DOHH2 (cell line): ENCODE measurements around the gene DISC1.
"Not testable (repeated sequence)": the region's sequence is repeated elsewhere in the genome, so short reads cannot be mapped to it uniquely, and the experiment has no call there.

Experiments used
- H3F3A ChIP-seq: fragments of 200-600 bp; sonication (generic), shearing (Covaris generic); 2 replicates; pipeline ENCODE4 v1.6.0; 2016; ENCODE audit warnings: antibody characterized with exemption, mild to moderate bottlenecking; ENCODE audit not compliant: control insufficient read depth, insufficient read depth
- H3K27ac ChIP-seq: fragments of 200-600 bp; sonication (generic); 2 replicates; pipeline ENCODE4 v1.5.1; 2014; ENCODE audit warnings: low read depth, mild to moderate bottlenecking, low read length, moderate library complexity
- H3K27me3 ChIP-seq: fragments of 200-600 bp; sonication (generic); 2 replicates; pipeline ENCODE4 v1.6.1; 2014; ENCODE audit warnings: mild to moderate bottlenecking, low read length, mixed read lengths; ENCODE audit not compliant: control insufficient read depth
- H3K36me3 ChIP-seq: fragments of 200-600 bp; sonication (generic); 2 replicates; pipeline ENCODE4 v1.6.1; 2014; ENCODE audit warnings: mild to moderate bottlenecking, low read length, moderate library complexity, mixed read lengths; ENCODE audit not compliant: control insufficient read depth
- H3K4me1 ChIP-seq: fragments of 200-600 bp; sonication (generic); 2 replicates; pipeline ENCODE4 v1.6.1; 2014; ENCODE audit warnings: mild to moderate bottlenecking, low read length, mixed read lengths; ENCODE audit not compliant: control insufficient read depth
- H3K4me2 ChIP-seq: fragments of 200-600 bp; sonication (generic); 2 replicates; pipeline ENCODE4 v1.6.0; 2014; ENCODE audit warnings: mild to moderate bottlenecking, low read length, moderate library complexity
- H3K4me3 ChIP-seq: fragments of 200-600 bp; sonication (generic); 2 replicates; pipeline ENCODE4 v1.5.1; 2014; ENCODE audit warnings: mild to moderate bottlenecking, low read length, mixed read lengths
- H3K79me2 ChIP-seq: fragments of 200-600 bp; sonication (generic); 2 replicates; pipeline ENCODE4 v1.6.1; 2014; ENCODE audit warnings: mild to moderate bottlenecking, low read length, mixed read lengths; ENCODE audit not compliant: control insufficient read depth
- H3K9me2 ChIP-seq: fragments of 200-600 bp; sonication (generic); replicated peaks from 2 replicates; pipeline ENCODE4 v1.6.1; 2014; ENCODE audit warnings: mild to moderate bottlenecking, low read length, mixed read lengths; ENCODE audit not compliant: control insufficient read depth
- H3K9me3 ChIP-seq: fragments of 200-600 bp; sonication (generic); 2 replicates; pipeline ENCODE4 v1.6.1; 2014; ENCODE audit warnings: antibody characterized with exemption, low read length, mixed read lengths; ENCODE audit not compliant: control insufficient read depth, insufficient read depth
- H4K20me1 ChIP-seq: fragments of 200-600 bp; sonication (generic); 2 replicates; pipeline ENCODE4 v1.6.0; 2014; ENCODE audit warnings: low read depth, mild to moderate bottlenecking, antibody characterized with exemption, low read length, moderate library complexity; ENCODE audit not compliant: control insufficient read depth, insufficient read depth
- CTCF ChIP-seq: fragments of 200-600 bp; sonication (generic); IDR thresholded peaks from one replicate; pipeline ENCODE4 v1.5.1; 2014; ENCODE audit warnings: antibody characterized with exemption, mild to moderate bottlenecking, low read depth, low read length; ENCODE audit not compliant: poor library complexity, severe bottlenecking
- EZH2phosphoT487 ChIP-seq: fragments of 200-600 bp; sonication (generic); IDR thresholded peaks from 2 replicates; pipeline ENCODE4 v1.6.1; 2017; ENCODE audit warnings: borderline replicate concordance, mild to moderate bottlenecking, antibody characterized with exemption, low read length, moderate library complexity, mixed read lengths

DISC1 gene

GRCh38 chr1:231643071-231643934 lies 16.7 kb downstream of the DISC1 start:
- Histone ChIP-seq H4K20me1 (no peaks in the 10 kb centered on the region), H3K27ac (no peak overlapping the region), H3K9me2 (no peaks in the 10 kb centered on the region), H3K27me3 (peaks cover 4% of the 10 kb centered on the region; the same call in 1 of the 2 replicates), H3K9me3 (no peaks in the 10 kb centered on the region), H3K4me3 (no peak overlapping the region), H3K4me1 (no peaks in the 10 kb centered on the region), H3K36me3 (no peaks in the 10 kb centered on the region), H3K79me2 (no peaks in the 10 kb centered on the region), H3F3A (no peaks in the 10 kb centered on the region), H3K4me2 (no peak overlapping the region)
- TF ChIP-seq CTCF: no peak
- TF ChIP-seq EZH2phosphoT487: no peak

- Histone ChIP-seq H3K9me3 (no peaks in the 10 kb centered on the region), H3K4me3 (no peak overlapping the region)
- TF ChIP-seq CTCF (no peak), EZH2phosphoT487 (no peak)
These were observed 17.3 kb downstream of the DISC1 start for GRCh38 chr1:231643935-231644237.

GRCh38 chr1:231645634-231646033 lies 19.0 kb downstream of the DISC1 start:
- H4K20me1 ChIP-seq, H3K27ac ChIP-seq, H3F3A ChIP-seq, H3K9me3 ChIP-seq, H3K4me1 ChIP-seq, H3K4me3 ChIP-seq, H3K9me2 ChIP-seq, H3K4me2 ChIP-seq, H3K27me3 ChIP-seq, H3K79me2 ChIP-seq, H3K36me3 ChIP-seq: not testable (repeated sequence)

More at GRCh38 chr1:231643935-231644237, 17.3 kb downstream of the DISC1 start:
- Histone ChIP-seq H3K36me3 (no peaks in the 10 kb centered on the region), H3K4me1 (no peaks in the 10 kb centered on the region), H3K79me2 (no peaks in the 10 kb centered on the region), H3K27me3 (0 out of 2 replicates have a peak, but pooled peaks cover under 1% of the 10 kb centered on the region), H4K20me1 (no peaks in the 10 kb centered on the region), H3K9me2 (no peaks in the 10 kb centered on the region), H3K4me2 (no peak overlapping the region), H3F3A (no peaks in the 10 kb centered on the region), H3K27ac (no peak overlapping the region)

GRCh38 chr1:231646165-231646564 lies 19.6 kb downstream of the DISC1 start:
- H4K20me1 ChIP-seq, H3K27me3 ChIP-seq, H3K4me1 ChIP-seq, H3K9me3 ChIP-seq, H3K36me3 ChIP-seq, H3K9me2 ChIP-seq, H3F3A ChIP-seq, H3K4me3 ChIP-seq, H3K4me2 ChIP-seq, H3K27ac ChIP-seq, H3K79me2 ChIP-seq: not testable (repeated sequence)

- not testable (repeated sequence) for H3K4me3 ChIP-seq, H3K79me2 ChIP-seq, H3K4me2 ChIP-seq, H3F3A ChIP-seq, H3K27ac ChIP-seq, H3K9me2 ChIP-seq, H3K9me3 ChIP-seq, H3K27me3 ChIP-seq, H3K4me1 ChIP-seq, H3K36me3 ChIP-seq, H4K20me1 ChIP-seq
These were observed 25.2 kb downstream of the DISC1 start for GRCh38 chr1:231651621-231652260.
